Measurements from ENCODE around the gene PODNL1.

The PODNL1 gene, protein sequence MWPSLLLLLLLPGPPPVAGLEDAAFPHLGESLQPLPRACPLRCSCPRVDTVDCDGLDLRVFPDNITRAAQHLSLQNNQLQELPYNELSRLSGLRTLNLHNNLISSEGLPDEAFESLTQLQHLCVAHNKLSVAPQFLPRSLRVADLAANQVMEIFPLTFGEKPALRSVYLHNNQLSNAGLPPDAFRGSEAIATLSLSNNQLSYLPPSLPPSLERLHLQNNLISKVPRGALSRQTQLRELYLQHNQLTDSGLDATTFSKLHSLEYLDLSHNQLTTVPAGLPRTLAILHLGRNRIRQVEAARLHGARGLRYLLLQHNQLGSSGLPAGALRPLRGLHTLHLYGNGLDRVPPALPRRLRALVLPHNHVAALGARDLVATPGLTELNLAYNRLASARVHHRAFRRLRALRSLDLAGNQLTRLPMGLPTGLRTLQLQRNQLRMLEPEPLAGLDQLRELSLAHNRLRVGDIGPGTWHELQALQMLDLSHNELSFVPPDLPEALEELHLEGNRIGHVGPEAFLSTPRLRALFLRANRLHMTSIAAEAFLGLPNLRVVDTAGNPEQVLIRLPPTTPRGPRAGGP

DNA sequence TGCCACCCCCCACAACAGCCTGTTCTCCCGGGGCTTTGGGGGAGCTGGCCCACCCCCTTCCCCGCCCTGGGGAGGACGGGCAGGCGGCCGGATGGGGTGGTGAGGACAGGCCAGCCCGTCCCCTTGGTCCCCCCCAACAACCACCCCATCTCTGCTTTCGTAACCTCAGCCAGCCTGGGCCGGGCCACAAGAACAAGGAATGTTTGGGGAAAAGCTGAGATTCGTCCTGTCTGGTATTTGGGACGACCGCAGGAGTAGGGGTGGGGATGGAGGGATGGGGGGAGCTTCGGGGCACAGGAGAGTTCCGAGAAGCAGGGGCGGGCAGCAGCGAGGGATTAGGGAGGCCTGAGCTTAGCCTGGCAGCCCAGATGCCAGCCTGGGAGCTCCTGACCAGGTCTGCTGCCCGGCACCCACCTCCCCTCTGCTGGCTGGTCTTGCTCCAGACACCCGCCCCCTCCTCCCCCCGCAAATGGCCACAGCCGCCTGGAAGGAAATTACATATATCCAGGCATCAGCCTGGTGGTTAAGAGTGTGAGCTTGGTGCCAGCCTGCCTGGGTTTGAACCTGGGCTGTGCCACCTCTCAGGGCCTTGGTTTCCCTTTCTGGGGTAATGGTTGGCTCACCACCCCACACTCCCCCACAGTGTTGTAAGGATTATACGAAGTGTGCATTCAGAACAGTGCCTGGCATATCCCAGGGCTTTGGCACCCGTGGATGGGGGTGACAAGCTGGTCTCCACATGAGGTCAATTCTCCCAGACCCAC lies at the start of gene PODNL1:
TSS of gene PODNL1 (minus strand) at position 117 of the 764 bp plus-strand sequence. CDS start 236 bp downstream, outside the sequence.
- DNase-seq (ENCODE audit: low spot score) = no peak

DNA sequence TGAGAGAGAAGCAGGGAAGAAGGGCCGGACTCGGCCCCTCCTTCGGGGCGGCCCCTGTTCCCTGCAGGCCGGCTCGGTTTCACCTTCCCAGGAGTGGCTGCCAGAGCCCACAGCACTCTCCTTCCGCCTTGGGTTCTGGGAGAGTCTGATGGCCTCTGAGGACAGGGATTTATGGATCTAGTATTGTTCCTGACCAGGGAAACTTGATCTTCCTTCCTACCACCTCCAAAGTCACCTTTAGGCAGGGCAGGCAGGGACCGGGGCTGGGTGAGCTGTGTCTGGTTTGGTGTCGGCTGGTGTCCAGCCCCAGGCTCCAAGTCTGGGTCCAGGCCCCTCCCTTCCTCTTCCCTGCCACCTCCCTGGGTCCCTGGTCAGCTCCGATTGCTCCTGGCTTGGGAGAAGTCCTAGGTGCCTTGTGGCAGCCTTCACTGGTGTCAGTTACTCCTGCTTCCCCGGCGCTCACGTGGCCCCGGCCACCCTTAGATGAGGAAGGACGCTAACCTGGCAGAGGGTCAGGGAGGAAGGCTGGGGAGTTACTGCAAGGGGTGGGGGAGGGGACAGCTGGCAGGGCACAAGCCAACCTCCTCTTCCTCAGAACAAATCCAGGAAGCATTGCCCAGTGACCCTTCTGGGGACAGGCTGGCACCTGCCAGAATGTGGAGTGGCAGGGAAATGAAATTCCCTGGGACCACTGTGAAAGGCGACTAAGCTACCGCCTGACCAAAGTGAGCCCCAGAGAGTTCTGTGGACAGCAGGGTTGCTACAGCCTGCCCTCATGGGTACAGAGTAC lies 49.1 kb upstream of the PODNL1 start:
- DNase-seq (ENCODE audit: low spot score) = no peak

DNA sequence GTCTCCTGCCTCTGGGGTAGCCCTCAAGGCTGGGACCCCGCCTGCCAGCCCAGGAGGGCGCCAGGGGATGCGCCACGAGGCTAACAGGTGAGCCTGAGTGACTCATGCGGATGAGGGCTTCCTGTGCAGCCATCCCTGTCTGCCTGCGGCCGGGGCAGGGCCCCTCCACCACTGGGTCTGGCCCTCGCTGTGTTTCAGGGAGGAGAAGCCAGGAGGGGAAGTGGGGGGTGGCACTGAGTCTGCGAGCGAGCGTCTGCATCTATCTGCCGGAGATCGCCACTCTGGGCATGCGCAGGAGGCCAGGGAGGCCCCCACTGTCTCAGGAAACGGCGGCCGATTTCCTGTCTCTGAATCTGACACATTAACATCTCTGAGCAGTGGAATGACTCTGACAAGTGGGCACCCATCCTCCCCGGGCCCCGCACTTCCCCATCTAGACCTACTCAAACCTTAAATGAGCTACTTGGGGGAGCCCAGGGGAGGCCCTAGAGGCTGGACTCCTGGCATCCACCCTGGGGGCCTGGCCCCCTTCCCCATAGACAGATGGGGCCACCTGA lies 48.2 kb upstream of the PODNL1 start:
- DNase-seq (ENCODE audit: low spot score) = peak; percentile 99

DNA sequence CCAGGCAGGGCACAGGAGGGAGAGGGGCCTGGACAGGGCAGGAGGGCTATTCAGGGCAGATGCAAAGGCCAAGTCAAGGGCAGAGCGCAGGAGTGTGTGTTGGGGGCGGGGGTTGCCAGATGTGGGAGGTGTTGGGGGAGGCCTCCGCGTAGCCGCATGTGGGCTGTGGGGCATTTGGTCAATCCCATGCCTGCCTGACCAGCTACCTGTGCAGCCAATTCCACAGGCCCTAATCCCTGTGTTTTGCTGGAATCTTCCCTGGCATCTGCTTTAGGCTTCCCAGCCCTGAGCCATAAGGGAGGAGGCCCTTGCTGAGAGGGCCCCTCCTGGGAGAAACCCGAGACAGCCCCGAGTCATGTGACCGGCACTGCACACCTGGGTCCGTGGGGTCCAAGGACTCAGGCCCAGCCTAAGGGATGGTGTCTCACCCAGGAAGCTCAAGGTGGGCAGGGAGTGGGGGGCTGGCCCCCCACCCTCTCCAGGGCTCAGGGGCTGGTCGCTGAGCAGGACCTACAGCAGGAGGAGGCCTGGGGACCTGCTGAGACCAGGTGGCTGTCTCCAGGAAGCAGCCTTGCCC lies 47.6 kb upstream of the PODNL1 start:
- DNase-seq (ENCODE audit: low spot score) = no peak

DNA sequence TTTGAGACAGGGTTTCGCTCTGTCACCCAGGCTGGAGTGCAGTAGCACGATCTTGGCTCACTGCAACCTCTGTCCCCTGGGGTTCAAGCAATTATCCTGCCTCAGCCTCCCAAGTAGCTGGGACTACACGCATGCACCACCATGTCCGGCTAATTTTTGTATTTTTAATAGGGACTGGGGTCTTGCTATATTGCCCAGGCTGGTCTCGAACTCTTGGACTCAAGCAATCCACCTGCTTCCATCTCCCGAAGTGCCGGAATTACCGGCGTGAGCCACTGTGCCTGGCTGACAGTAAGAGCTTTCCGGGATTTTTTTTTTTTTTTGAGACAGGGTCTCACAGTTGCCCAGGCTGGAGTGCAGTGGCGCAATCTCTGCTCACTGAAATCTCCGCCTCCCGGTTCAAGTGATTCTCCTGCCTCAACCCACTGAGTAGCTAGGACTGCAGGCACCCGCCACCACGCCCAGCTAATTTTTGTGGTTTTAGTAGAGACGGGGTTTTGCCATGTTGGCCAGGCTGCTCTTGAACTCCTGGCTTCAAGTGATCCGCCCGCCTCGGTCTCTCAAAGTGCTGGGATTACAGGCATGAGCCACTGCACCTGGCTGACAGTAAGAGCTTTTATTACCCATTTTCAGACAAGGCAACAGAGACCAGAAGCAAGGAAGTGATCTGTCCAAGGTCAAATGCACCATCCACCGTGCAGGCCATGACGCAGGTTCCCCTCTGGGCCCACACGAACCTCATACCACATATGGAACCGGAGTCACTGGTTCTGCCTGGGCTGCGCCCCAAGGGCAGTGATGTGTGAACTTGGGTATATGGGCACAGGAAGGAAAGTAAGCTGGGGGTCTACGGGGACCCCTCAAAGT lies 46.9 kb upstream of the PODNL1 start:
- DNase-seq (ENCODE audit: low spot score) = no peak

DNA sequence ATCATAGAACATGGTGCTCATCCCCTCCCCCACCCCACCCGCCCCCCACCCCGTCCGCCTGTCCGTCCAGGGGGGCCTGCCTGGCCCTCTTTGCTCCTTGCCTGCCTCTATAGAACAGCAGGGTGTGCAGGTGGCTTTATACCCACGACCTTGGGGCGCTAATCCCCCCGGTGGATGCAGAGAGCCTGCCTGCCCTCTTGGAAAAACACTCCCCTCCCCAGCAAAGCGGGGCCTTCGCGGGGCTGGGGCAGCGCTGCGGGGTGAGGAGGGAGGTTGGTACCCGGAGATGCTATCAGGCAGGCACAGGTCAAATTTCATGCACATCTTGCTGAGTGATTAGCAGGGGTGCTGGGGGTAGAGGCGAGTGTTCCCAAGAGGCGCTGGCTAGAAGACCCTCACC lies 46.0 kb upstream of the PODNL1 start:
- DNase-seq (ENCODE audit: low spot score) = no peak

DNA sequence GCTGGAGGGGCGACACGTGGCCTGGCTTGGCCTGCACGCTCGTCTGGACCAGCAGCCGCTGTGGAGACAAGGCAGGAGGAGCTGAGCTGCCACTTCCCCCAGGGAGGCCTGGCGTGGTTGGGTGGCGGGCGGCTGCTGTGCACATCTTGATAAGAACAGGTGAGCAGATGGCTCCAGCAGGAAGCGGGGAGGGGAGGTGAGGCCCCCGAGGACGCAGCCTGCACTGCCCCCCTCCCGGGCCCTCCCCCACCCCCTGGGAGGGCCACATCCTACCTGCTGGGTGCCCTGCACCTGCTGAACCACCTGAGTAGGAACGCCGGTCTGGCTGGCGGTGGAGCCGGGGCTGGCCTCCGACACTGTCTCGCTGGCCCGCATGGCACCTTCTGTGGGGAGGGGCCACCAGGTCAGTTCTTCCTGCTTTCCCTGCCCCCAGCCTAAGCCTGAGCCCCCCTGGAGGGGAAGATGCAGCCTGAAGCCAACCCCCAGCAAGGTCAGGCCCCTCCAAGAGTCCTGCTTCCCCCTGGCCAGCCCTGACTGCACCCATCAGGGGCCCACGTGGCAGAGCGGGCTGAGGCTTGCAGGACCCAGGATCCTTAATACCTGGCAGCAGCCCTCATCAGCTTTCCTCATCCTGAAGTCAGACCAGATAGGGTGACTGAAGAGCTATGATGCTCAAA lies 45.1 kb upstream of the PODNL1 start:
- no peak for DNase-seq (ENCODE audit: low spot score)

DNA sequence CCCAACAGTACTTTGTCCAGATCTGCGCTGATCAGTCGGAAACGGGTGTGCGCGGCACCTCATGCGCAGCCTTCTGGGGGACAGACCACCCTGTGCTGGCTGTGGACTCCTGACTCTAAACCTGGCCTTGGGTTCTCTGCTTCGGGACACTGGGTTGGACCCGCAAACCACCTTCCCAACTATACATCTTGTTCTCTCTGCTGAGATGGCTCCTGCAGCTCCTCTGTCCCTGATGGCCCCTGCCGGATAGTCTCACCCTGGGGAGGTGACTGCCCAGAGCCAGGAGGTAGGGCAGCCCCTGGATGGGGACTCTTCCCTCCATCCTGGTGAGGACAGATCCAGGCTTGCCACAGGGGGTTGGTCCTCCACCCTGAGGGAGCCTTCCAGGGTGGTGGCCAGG lies 44.6 kb upstream of the PODNL1 start:
- DNase-seq (ENCODE audit: low spot score) = no peak

DNA sequence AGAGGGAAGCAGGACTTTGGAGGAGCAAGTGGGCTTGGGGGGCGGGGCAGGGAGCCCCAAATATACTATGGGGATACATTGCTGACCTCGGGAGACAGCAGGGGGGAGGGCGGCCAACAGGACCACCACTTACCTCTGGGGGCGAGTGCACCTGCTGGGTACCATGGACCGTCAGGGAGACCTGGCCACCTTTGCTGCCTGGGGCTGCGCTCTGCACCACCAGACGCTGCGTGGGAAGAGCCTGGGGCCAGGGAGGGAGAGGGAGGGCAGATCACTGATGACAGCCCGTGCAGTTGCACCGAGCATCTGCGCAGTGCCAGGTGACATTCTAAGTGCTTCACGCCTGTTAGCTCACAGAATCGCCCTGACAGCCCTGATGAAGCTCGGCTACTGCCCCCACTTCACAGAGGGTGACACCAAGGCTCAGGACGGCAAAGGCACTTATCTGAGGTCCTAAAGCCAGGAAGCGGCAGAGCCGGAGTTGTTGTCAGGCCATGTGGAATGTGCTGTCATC lies 43.8 kb upstream of the PODNL1 start:
- DNase-seq (ENCODE audit: low spot score) = no peak

DNA sequence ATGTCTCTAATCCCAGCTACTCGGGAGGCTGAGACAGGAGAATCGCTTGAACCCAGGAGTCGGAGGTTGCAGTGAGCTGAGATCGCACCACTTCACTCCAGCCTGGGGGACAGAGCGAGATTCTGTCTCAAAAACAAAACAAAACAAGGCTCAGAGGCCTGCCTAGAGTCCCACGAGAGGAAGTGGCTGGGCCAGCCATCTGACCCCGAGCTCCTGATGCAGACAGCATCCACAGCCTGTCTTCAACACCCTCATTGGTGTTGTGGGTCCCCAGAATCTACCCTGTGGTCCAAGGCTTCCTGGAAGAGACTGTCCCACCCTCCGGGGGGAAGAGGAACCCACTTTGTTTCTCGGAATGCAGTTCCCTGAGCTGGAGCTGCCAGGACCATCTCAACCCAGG lies 43.2 kb upstream of the PODNL1 start:
- DNase-seq (ENCODE audit: low spot score) = no peak

DNA sequence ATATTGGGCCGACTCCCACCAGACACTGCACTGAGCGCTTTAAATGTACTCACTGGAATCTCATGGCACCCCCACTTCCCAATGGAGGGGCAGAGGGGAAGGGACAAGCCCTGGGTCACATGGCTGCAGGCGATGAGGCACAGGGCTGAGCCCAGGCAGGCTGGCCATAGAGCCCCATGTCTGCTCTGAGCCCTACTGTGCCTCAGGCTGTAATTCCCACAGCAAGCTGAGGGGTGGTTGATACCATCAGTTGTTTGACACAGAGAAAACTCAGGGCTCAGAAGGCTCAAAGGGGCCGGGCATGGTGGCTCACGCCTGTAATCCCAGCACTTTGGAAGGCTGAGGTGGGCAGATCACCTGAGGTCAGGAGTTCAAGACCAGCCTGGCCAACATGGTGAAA lies 42.8 kb upstream of the PODNL1 start:
- no peak for DNase-seq (ENCODE audit: low spot score)

DNA sequence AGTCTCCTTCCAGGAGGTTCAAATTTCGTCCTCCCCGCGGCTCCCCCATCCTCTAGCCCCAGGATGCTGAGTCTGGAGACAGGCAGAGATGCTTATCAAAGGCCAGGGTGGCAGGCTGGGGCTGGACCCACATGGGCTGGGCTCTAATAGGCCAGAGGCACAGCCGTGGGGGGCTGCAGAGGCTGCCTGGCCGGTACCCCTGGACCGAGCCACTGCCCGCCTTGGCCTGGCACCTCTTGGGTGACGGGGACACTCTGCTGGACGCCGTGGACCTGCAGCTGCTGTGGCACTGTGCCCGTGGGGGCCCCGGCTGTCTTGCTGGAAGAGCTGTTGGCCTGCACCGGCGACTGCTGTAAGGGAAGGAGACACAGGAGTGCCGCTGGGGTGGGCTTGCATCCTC lies 42.1 kb upstream of the PODNL1 start:
- no peak for DNase-seq (ENCODE audit: low spot score)

DNA sequence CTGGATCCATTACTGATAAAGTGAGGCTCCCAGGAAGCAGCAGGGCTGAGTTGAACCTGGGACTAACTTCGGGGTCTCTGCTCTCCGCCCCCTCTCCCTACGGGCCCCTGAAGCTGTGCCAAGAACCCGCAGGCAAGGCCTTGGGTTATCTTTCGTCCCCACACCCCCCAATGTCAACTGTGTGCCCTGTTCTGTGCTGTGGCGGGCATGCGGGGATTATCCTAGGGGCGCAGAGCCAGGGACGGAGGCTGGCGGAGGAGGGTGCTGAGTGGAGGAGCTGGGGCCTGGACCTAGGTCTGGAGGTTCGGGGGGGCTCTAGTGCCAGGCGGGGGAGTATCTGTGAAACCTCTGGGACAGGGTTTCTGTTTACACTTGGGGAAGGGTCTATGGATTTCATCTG lies 41.5 kb upstream of the PODNL1 start:
- no peak for DNase-seq (ENCODE audit: low spot score)

DNA sequence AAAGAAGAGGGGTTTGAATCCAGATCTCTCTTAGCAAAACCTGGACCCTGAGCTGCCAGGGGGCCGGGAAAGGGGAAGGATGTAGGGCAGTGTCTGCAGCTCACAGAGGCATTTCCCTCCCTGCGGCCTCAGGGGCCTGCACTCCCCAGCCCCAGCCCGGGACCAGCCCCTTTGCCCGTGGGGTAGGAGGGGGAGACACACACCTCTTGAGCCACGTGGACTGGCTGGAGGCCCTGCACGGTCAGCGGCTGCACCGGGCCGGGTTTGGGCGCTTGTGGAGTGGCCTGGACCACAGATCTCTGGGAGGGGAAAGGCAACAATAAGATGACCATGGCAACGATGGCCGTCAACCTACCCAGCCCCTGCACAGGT lies 41.0 kb upstream of the PODNL1 start:
- no peak for DNase-seq (ENCODE audit: low spot score)

DNA sequence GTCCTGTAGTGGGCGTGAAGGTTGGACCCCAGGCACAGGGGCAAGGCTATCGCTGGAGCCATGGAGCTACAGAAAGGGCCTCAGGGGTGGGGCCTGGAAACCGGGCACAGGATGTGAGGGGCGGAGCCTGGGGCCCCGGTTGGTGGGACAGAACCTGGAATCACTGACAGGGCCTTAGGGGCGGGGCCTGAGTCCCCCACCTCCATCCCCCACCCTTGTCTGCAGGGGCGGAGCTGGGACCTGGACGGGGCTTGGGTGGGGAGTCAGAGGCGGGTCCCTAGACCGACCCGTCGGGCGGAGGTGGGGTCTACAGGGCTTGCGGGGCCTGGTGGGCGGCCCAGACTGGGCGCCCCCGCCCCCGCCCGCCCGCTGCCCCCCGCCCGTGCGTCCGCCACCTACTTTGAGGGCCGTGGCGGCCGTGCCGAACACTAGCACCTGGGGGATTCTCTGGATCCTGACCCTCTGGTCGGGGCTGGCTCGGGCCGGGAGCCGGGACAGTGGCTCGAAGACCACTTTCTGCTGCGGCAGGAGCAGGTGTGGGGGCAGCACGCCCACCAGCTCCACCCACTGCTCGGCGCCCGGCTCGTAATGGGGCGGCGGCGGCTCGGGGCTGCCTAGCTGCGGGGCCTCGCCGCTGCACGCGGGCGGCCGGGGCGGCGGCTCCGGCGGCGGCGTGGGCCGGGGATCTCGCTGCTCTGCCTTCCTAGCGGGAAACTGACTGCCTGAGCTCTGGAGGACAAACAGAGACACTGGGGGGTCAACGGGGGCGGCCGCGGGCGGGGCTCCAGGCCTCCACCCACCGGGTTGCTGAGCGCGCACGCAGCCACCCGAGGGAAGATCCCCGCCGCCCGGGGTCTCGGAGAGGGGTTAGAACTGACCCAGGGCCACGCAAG lies 40.4 kb upstream of the PODNL1 start:
- peak; percentile 10 for DNase-seq (ENCODE audit: low spot score)

DNA sequence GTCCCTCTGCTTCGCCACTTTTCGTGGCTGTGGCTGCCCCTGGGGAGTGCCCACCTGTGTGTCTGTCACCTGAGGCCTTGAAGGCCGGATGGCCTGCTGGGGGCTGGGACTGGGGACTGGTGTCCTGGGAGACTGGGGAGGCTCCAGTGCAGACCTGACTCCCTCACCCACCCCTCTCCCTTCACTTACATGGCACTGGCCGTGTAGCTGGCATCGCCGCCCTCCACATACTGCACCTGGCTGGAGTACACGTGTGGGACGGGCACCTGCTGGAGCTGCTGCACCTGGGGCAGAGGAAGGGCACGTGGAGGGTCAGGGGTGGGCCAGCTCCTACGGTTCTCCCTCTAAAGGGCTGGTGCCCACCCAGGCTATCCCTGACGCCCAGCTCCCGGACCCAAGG lies 39.6 kb upstream of the PODNL1 start:
- no peak for DNase-seq (ENCODE audit: low spot score)

DNA sequence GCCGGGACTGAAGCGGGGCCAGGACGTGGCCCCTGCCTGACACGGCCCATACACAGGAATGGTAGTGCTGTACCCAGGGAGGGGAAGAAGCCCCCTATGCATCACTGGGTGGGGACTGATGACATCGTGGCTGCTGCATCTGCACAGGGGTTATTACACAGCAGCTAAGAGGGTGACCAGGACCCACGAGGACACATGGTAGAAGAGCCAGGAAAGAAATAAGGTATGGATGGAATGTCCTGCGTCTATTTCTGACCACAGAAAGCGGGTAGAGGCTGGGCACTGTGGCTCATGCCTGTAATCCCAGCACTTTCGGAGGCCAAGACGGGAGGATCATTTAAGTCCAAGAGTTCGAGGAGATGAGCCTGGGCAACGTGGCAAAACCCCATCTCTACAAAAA lies 38.2 kb upstream of the PODNL1 start:
- DNase-seq (ENCODE audit: low spot score) = no peak

DNA sequence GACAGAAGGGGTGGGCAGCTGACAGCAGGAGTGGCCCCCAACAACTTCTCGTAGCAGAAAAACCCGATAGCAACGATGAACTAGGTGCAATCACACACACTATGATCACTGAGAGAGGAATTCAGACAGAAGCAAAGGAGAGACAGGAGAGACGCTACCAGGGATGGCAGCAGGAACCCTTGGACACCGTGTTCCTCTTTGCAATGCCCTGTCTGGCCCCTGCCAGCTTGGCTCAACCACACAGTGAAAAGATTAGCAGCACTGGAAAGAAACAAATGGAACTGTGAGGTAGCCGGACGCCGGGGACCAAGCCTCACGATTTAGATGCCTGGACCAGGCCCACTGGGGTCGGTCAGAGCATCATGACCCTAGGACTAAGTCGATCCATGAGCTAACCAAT lies 37.7 kb upstream of the PODNL1 start:
- no peak for DNase-seq (ENCODE audit: low spot score)

DNA sequence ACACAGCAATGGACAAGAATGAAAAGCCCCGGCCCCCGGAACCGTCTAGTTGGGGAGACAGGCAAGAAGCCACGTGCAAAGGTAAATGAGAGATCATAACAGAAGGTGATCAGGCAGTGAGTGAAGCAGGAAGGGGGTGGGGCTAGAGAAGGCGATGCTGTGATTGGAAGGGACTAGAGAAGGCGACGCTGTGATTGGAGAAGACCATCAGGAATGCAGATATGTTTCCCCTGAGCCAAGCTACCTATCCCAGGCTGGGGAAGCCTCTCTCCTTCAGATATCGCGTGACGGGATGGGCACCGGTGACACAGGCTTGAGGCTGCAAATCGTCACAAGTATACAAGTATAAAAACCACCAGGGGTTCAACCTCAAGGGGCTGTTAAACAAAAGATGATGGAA lies 35.9 kb upstream of the PODNL1 start:
- peak; percentile 22 for DNase-seq (ENCODE audit: low spot score)
